ENCODE measurements around the gene PLA2G15.

Gene PLA2G15

DNA sequence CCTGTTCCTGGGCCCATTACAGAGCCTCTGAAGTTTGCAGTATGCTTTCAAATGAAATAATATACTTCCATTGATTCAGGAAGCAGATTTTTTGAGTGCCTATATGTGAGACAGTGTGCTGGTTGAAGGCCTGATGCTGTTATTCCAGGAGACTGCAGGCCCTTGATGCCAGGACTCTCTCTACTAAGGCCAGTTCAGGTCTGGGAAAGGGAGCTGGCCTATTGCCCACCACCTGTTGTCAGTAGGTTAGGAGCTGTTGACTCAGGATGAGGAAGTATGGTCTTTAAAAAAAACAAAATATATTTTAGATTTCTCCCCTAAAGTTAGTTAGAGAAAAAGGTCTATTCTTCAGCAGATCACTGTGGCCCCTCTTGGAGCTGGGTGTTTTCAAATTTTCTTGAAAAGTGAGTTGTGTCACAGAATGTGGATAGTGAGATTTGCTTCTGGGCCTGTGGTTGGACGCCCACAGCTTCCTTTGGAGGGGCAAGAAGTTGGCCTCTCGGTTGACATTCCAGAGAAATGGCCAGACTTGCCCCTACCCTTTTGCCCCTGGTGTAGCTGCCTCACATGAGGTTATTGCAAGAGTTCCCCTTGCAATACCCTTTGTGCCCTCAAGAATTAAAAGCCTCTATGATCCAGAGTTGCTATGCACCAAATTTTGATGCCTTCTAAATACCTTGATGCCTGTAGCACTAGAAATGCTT lies 17.2 kb upstream of the PLA2G15 start:
- Histone ChIP-seq H3K27me3 (ENCODE audit: insufficient read depth, poor library complexity, severe bottlenecking) (no peaks in the 10 kb centered on the region), H3K27ac (replicated peaks) (no peak overlapping the region; the same call in 1 of the 2 replicates), H3K4me3 (replicated peaks; ENCODE audit: insufficient read depth, low read length) (no peak overlapping the region)
- no peak for DNase-seq (ENCODE audit: low read depth in 1 of 2, low spot score in 1 of 2)
- TF ChIP-seq, protein P1, sequence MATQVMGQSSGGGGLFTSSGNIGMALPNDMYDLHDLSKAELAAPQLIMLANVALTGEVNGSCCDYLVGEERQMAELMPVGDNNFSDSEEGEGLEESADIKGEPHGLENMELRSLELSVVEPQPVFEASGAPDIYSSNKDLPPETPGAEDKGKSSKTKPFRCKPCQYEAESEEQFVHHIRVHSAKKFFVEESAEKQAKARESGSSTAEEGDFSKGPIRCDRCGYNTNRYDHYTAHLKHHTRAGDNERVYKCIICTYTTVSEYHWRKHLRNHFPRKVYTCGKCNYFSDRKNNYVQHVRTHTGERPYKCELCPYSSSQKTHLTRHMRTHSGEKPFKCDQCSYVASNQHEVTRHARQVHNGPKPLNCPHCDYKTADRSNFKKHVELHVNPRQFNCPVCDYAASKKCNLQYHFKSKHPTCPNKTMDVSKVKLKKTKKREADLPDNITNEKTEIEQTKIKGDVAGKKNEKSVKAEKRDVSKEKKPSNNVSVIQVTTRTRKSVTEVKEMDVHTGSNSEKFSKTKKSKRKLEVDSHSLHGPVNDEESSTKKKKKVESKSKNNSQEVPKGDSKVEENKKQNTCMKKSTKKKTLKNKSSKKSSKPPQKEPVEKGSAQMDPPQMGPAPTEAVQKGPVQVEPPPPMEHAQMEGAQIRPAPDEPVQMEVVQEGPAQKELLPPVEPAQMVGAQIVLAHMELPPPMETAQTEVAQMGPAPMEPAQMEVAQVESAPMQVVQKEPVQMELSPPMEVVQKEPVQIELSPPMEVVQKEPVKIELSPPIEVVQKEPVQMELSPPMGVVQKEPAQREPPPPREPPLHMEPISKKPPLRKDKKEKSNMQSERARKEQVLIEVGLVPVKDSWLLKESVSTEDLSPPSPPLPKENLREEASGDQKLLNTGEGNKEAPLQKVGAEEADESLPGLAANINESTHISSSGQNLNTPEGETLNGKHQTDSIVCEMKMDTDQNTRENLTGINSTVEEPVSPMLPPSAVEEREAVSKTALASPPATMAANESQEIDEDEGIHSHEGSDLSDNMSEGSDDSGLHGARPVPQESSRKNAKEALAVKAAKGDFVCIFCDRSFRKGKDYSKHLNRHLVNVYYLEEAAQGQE (IDR thresholded peaks at IDR 0.05; ENCODE audit: insufficient replicate concordance, low read depth): no peak
- TF ChIP-seq GABPA (IDR thresholded peaks at IDR 0.05; ENCODE audit: low read depth) (no peak), POLR2AphosphoS5 (IDR thresholded peaks at IDR 0.05; ENCODE audit: low read depth) (no peak), SPI1 (IDR thresholded peaks at IDR 0.05; ENCODE audit: borderline replicate concordance, low read depth) (no peak)
- TF ChIP-seq, protein P2, sequence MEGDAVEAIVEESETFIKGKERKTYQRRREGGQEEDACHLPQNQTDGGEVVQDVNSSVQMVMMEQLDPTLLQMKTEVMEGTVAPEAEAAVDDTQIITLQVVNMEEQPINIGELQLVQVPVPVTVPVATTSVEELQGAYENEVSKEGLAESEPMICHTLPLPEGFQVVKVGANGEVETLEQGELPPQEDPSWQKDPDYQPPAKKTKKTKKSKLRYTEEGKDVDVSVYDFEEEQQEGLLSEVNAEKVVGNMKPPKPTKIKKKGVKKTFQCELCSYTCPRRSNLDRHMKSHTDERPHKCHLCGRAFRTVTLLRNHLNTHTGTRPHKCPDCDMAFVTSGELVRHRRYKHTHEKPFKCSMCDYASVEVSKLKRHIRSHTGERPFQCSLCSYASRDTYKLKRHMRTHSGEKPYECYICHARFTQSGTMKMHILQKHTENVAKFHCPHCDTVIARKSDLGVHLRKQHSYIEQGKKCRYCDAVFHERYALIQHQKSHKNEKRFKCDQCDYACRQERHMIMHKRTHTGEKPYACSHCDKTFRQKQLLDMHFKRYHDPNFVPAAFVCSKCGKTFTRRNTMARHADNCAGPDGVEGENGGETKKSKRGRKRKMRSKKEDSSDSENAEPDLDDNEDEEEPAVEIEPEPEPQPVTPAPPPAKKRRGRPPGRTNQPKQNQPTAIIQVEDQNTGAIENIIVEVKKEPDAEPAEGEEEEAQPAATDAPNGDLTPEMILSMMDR (IDR thresholded peaks at IDR 0.05; ENCODE audit: insufficient read depth, low read length): no peak

DNA sequence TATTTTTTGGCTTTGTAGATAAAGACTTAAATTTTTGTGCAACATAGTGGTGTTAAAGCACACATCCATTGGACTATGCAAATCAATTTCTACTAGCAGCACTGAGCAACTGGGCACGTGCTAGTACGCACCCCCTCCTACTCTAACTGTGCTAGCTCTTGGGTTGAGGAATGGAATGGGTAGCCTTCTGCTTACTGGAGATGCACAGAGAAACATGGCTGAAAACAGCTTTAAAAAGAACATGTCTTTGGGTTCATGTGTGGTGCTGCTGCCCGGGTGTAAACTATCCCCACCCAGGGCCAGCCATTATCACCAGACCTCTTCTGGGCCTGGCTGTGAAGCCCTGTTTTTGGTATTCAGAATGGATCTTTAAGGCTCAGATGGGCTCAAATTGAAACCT lies 16.5 kb upstream of the PLA2G15 start:
- TF ChIP-seq, protein P2 (IDR thresholded peaks at IDR 0.05; ENCODE audit: insufficient read depth, low read length): no peak
- TF ChIP-seq, protein P1 (IDR thresholded peaks at IDR 0.05; ENCODE audit: insufficient replicate concordance, low read depth): no peak
- no peak for TF ChIP-seq SPI1 (IDR thresholded peaks at IDR 0.05; ENCODE audit: borderline replicate concordance, low read depth)
- no peak for TF ChIP-seq POLR2AphosphoS5 (IDR thresholded peaks at IDR 0.05; ENCODE audit: low read depth)
- no peak for TF ChIP-seq GABPA (IDR thresholded peaks at IDR 0.05; ENCODE audit: low read depth)

DNA sequence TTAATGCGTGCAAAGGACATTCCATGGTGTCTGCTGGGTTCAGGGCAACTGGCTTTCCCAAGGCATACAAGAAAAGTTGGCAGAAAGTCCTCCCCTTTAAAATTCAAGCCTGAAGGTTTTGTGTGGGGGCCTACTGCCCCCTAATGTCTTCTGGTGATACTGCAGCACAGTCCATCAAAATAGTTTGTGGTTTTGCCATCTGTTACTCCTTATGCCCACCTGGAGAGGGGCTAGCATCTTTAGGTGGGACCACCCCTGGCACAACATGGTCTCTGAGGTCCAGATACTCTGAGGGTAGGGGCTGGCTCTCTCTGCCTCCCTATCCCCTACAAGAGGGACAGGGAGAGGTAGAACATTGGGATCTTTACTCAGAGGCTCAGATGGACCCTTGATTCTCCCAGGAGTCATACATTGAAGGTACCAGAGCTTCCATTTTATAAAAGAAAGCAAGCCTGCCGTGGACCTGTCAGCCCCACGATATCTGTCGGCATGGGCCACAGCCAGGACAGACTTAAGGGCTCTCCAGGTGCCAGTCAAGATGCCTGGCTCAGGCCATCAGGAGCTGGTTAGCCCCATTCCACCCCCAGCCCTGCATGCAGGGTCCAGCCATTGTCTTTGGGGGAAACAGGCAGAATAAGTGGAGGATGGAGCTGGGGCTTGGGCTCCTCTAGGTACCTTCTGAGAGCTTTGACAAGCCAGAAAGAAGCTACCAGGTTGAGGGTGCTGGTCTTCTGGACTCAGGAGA lies 15.6 kb upstream of the PLA2G15 start:
- TF ChIP-seq, protein P2 (IDR thresholded peaks at IDR 0.05; ENCODE audit: insufficient read depth, low read length): peak; percentile 84
- no peak for TF ChIP-seq GABPA (IDR thresholded peaks at IDR 0.05; ENCODE audit: low read depth)
- Histone ChIP-seq H3K27ac (replicated peaks) (no peak overlapping the region), H3K4me3 (replicated peaks; ENCODE audit: insufficient read depth, low read length) (no peak overlapping the region), H3K27me3 (ENCODE audit: insufficient read depth, poor library complexity, severe bottlenecking) (no peaks in the 10 kb centered on the region)
- peak in 1 of 2 experiments; percentile 41 for DNase-seq (ENCODE audit: low read depth in 1 of 2, low spot score in 1 of 2)

More for the DNA sequence above, 16.5 kb upstream of the PLA2G15 start:
- no peak for DNase-seq (ENCODE audit: low read depth in 1 of 2, low spot score in 1 of 2)
- no peaks in the 10 kb centered on the region for H3K27me3 ChIP-seq (ENCODE audit: insufficient read depth, poor library complexity, severe bottlenecking)
- no peak overlapping the region for H3K4me3 ChIP-seq (replicated peaks; ENCODE audit: insufficient read depth, low read length)
- H3K27ac ChIP-seq (replicated peaks): no peak overlapping the region; the same call in 1 of the 2 replicates
